Skeletal muscle tissue (tissue), 4 donors: ENCODE results near the gene IRS1. TPM values are rescaled to one million over a fixed set of nuclear protein-coding genes. Genes with fewer than 3 reads are reported as not detected.
A peak's percentile ranks its signal among the peaks of the same experiment; 100 is the strongest.

Experiments used
- H3K27ac ChIP-seq: one replicate; pipeline ENCODE4 v1.7.0; 2013; ENCODE audit warnings: mild to moderate bottlenecking, low read depth, low read length, inconsistent platforms
- H3K27me3 ChIP-seq, 3 donors: one replicate each; pipeline ENCODE4 v1.7.0; 2013; ENCODE audit warnings: low read length in 3 of 3; ENCODE audit not compliant: control insufficient read depth in 3 of 3, insufficient read depth in 3 of 3
- H3K36me3 ChIP-seq, 3 donors: one replicate each; pipeline ENCODE4 v1.7.0; 2013; ENCODE audit warnings: low read length in 3 of 3; ENCODE audit not compliant: control insufficient read depth in 3 of 3, insufficient read depth in 3 of 3
- H3K4me1 ChIP-seq, 3 donors: one replicate each; pipeline ENCODE4 v1.7.0; 2013; ENCODE audit warnings: low read length in 3 of 3, mild to moderate bottlenecking in 3 of 3; ENCODE audit not compliant: control insufficient read depth in 3 of 3, insufficient read depth in 3 of 3
- H3K4me3 ChIP-seq, 3 donors: one replicate each; pipeline ENCODE4 v1.7.0; 2013; ENCODE audit warnings: low read length in 3 of 3
- H3K9ac ChIP-seq, 3 donors: one replicate each; pipeline ENCODE4 v1.7.0; 2013; ENCODE audit warnings: low read length in 3 of 3, mild to moderate bottlenecking in 3 of 3, moderate library complexity in 2 of 3, low read depth in 1 of 3
- H3K9me3 ChIP-seq, 3 donors: one replicate each; pipeline ENCODE4 v1.7.0; 2013; ENCODE audit warnings: low read length in 3 of 3; ENCODE audit not compliant: control insufficient read depth in 3 of 3
- total RNA-seq: library from RNA; depleted of rRNA; stranded (reverse); fragments of >200 nt; gene quantifications from one replicate; pipeline ENCODE4 v1.2.3, GENCODE V29; 2014
- donor health status: Osteomylitis.

IRS1 gene
- total RNA-seq, 1 donor from 2014 or later: 13.0 TPM

- peaks cover 0 to 3% (median 0%) of the 10 kb centered on the region in 3 donors for H3K36me3 ChIP-seq
- no peak overlapping the region for H3K27ac ChIP-seq
- H3K4me3 ChIP-seq: no peak overlapping the region
- H3K9ac ChIP-seq: no peak overlapping the region
- H3K9me3 ChIP-seq: no peaks in the 10 kb centered on the region
- H3K4me1 ChIP-seq: peaks cover 5 to 18% (median 10%) of the 10 kb centered on the region in 3 donors
- H3K27me3 ChIP-seq: no peaks in the 10 kb centered on the region
Measured at GRCh38 chr2:226747288-226747687, 52.3 kb downstream of the IRS1 start.

- no peaks in the 10 kb centered on the region for H3K9me3 ChIP-seq
- H3K27me3 ChIP-seq: no peaks in the 10 kb centered on the region
- peaks cover 0 to 3% (median 0%) of the 10 kb centered on the region in 3 donors for H3K36me3 ChIP-seq
- H3K4me1 ChIP-seq: peaks cover 12 to 26% (median 16%) of the 10 kb centered on the region in 3 donors
- no peak overlapping the region for H3K4me3 ChIP-seq
- no peak overlapping the region for H3K27ac ChIP-seq
- peak overlapping the region in 1 of 3 donors; percentile 14 for H3K9ac ChIP-seq
Measured at GRCh38 chr2:226746196-226746800, 53.3 kb downstream of the IRS1 start.

- H3K36me3 ChIP-seq: peaks cover 0 to 3% (median 0%) of the 10 kb centered on the region in 3 donors
- no peaks in the 10 kb centered on the region for H3K27me3 ChIP-seq
- H3K4me3 ChIP-seq: no peak overlapping the region
- H3K9me3 ChIP-seq: no peaks in the 10 kb centered on the region
- H3K27ac ChIP-seq: peak overlapping the region; percentile 4
- no peak overlapping the region for H3K9ac ChIP-seq
- peaks cover 28 to 41% (median 31%) of the 10 kb centered on the region in 3 donors for H3K4me1 ChIP-seq
Measured at GRCh38 chr2:226743915-226744314, 55.7 kb downstream of the IRS1 start.

- peak overlapping the region in 2 of 3 donors; percentile 4 to 6 for H3K4me3 ChIP-seq
- peaks cover 33 to 45% (median 36%) of the 10 kb centered on the region in 3 donors for H3K4me1 ChIP-seq
Measured at GRCh38 chr2:226742347-226742746, 57.3 kb downstream of the IRS1 start.

GRCh38 chr2:226740039-226740648 is 59.5 kb downstream of the IRS1 start:
- no peaks in the 10 kb centered on the region for H3K27me3 ChIP-seq
- peaks cover 0 to under 1% (median 0%) of the 10 kb centered on the region in 3 donors for H3K36me3 ChIP-seq
- no peak overlapping the region for H3K4me3 ChIP-seq
- H3K4me1 ChIP-seq: peaks cover 30 to 41% (median 33%) of the 10 kb centered on the region in 3 donors
- H3K9me3 ChIP-seq: no peaks in the 10 kb centered on the region
- no peak overlapping the region for H3K9ac ChIP-seq
- no peak overlapping the region for H3K27ac ChIP-seq

More at GRCh38 chr2:226742347-226742746, 57.3 kb downstream of the IRS1 start:
- Histone ChIP-seq H3K9me3 (no peaks in the 10 kb centered on the region), H3K27ac (peak overlapping the region; percentile 90), H3K27me3 (no peaks in the 10 kb centered on the region), H3K36me3 (no peaks in the 10 kb centered on the region), H3K9ac (peak overlapping the region in 1 of 3 donors; percentile 53)

GRCh38 chr2:226739545-226740030 is 60.0 kb downstream of the IRS1 start:
- H3K4me3 ChIP-seq: peak overlapping the region in 1 of 3 donors; percentile 44
- peaks cover 30 to 41% (median 33%) of the 10 kb centered on the region in 3 donors for H3K4me1 ChIP-seq
- peak overlapping the region; percentile 24 for H3K27ac ChIP-seq
- no peak overlapping the region for H3K9ac ChIP-seq
- H3K9me3 ChIP-seq: no peaks in the 10 kb centered on the region
- peaks cover 0 to 3% (median 0%) of the 10 kb centered on the region in 3 donors for H3K36me3 ChIP-seq
- no peaks in the 10 kb centered on the region for H3K27me3 ChIP-seq

- no peaks in the 10 kb centered on the region for H3K27me3 ChIP-seq
- H3K9me3 ChIP-seq: no peaks in the 10 kb centered on the region
- peak overlapping the region; percentile 24 for H3K27ac ChIP-seq
- peak overlapping the region in 1 of 3 donors; percentile 18 for H3K9ac ChIP-seq
- H3K4me1 ChIP-seq: peaks cover 30 to 38% (median 33%) of the 10 kb centered on the region in 3 donors
- H3K4me3 ChIP-seq: peak overlapping the region in 1 of 3 donors; percentile 44
- peaks cover 0 to 3% (median 0%) of the 10 kb centered on the region in 3 donors for H3K36me3 ChIP-seq
Measured at GRCh38 chr2:226738821-226739544, 60.6 kb downstream of the IRS1 start.

GRCh38 chr2:226738191-226738820 is 61.3 kb downstream of the IRS1 start:
- Histone ChIP-seq H3K4me3 (no peak overlapping the region), H3K27me3 (no peaks in the 10 kb centered on the region), H3K36me3 (peaks cover 0 to 3% (median 0%) of the 10 kb centered on the region in 3 donors), H3K27ac (peak overlapping the region; percentile 24), H3K9me3 (no peaks in the 10 kb centered on the region), H3K9ac (peak overlapping the region in 1 of 3 donors; percentile 18), H3K4me1 (peaks cover 32 to 40% (median 33%) of the 10 kb centered on the region in 3 donors)

GRCh38 chr2:226736382-226736781 is 63.2 kb downstream of the IRS1 start:
- no peaks in the 10 kb centered on the region for H3K27me3 ChIP-seq
- H3K4me1 ChIP-seq: peaks cover 23 to 31% (median 29%) of the 10 kb centered on the region in 3 donors
- H3K27ac ChIP-seq: no peak overlapping the region
- peaks cover 0 to 3% (median 0%) of the 10 kb centered on the region in 3 donors for H3K36me3 ChIP-seq
- no peak overlapping the region for H3K9ac ChIP-seq
- no peak overlapping the region for H3K4me3 ChIP-seq
- H3K9me3 ChIP-seq: no peaks in the 10 kb centered on the region
